ENCODE measurements around the gene LSP1. TPM values are rescaled to one million over a fixed set of nuclear protein-coding genes. Genes with fewer than 3 reads are reported as not detected.

Gene LSP1
- total RNA-seq, 1 experiment from 2014 or later, result 0.90 TPM

GRCh38 chr11:1805525-1805924, 47.4 kb upstream of the LSP1 start:
- intact Hi-C loops (cut with micrococcal nuclease; ENCODE audit: unreplicated experiment), result no loop called here

GRCh38 chr11:1807264-1807995, 45.5 kb upstream of the LSP1 start:
- intact Hi-C loops (cut with micrococcal nuclease; ENCODE audit: unreplicated experiment) (no loop called here), in situ Hi-C loops (cut with HindIII; ENCODE audit: low pct_unique_long_range_greater_than_20kb, low sequenced_read_pairs) (no loop called here)
- POLR2A ChIA-PET, result no interaction called here
- TF ChIP-seq POLR2AphosphoS5 (IDR thresholded peaks at IDR 0.05; ENCODE audit: low read depth, low read length) (no peak), TCF7L2 (IDR thresholded peaks at IDR 0.05; ENCODE audit: low read depth, low read length) (no peak), REST (IDR thresholded peaks at IDR 0.05; ENCODE audit: insufficient read depth in 1 of 2, low read depth in 2 of 2, low read length in 1 of 2) (no peak), CTCF (IDR thresholded peaks at IDR 0.05) (no peak), SIN3A (IDR thresholded peaks at IDR 0.05; ENCODE audit: borderline replicate concordance, insufficient read depth, low read depth, low read length) (no peak)
- no peak for ATAC-seq
- Histone ChIP-seq H3K27me3 (ENCODE audit: control insufficient read depth, insufficient read depth, low read length) (no peaks in the 10 kb centered on the region), H3K4me3 (ENCODE audit: low read depth in 2 of 2, low read length in 2 of 2) (no peak overlapping the region), H3K27ac (ENCODE audit: low read length) (no peak overlapping the region), H3K4me1 (ENCODE audit: control insufficient read depth, insufficient read depth, low read length) (no peaks in the 10 kb centered on the region), H3K9me3 (ENCODE audit: control insufficient read depth, insufficient read depth, low read depth, low read length) (no peaks in the 10 kb centered on the region; the same call in 1 of the 2 replicates), H3K36me3 (ENCODE audit: control insufficient read depth, insufficient read depth, low read length) (no peaks in the 10 kb centered on the region)
- CTCF ChIA-PET, result interaction anchor here (0.7 kb wide), 1 partner anchor 83 kb away, joined by 4 read pairs; no protein-coding TSS in a partner anchor
- no peak for DNase-seq (ENCODE audit: low read depth, low spot score)
- BruUV-seq (replicated peaks), result no TSS peak

More at GRCh38 chr11:1805525-1805924, 47.4 kb upstream of the LSP1 start:
- Histone ChIP-seq H3K9me3 (ENCODE audit: control insufficient read depth, insufficient read depth, low read depth, low read length) (no peaks in the 10 kb centered on the region; the same call in 1 of the 2 replicates), H3K4me3 (ENCODE audit: low read depth in 2 of 2, low read length in 2 of 2) (no peak overlapping the region), H3K27ac (ENCODE audit: low read length) (no peak overlapping the region), H3K27me3 (ENCODE audit: control insufficient read depth, insufficient read depth, low read length) (no peaks in the 10 kb centered on the region), H3K4me1 (ENCODE audit: control insufficient read depth, insufficient read depth, low read length) (no peaks in the 10 kb centered on the region), H3K36me3 (ENCODE audit: control insufficient read depth, insufficient read depth, low read length) (no peaks in the 10 kb centered on the region)
- no TSS peak for BruUV-seq (replicated peaks)
- DNase-seq (ENCODE audit: low read depth, low spot score), result no peak
- TF ChIP-seq CTCF (IDR thresholded peaks at IDR 0.05) (no peak), SIN3A (IDR thresholded peaks at IDR 0.05; ENCODE audit: borderline replicate concordance, insufficient read depth, low read depth, low read length) (no peak), REST (IDR thresholded peaks at IDR 0.05; ENCODE audit: insufficient read depth in 1 of 2, low read depth in 2 of 2, low read length in 1 of 2) (no peak), POLR2AphosphoS5 (IDR thresholded peaks at IDR 0.05; ENCODE audit: low read depth, low read length) (no peak), TCF7L2 (IDR thresholded peaks at IDR 0.05; ENCODE audit: low read depth, low read length) (no peak)
- CTCF ChIA-PET, result interaction anchor here (0.7 kb wide), 1 partner anchor 9 kb away, joined by 3 read pairs; no protein-coding TSS in a partner anchor
- ATAC-seq, result no peak
- in situ Hi-C loops (cut with HindIII; ENCODE audit: low pct_unique_long_range_greater_than_20kb, low sequenced_read_pairs), result no loop called here
- POLR2A ChIA-PET, result no interaction called here

Measured in Panc1 (cell line).